Lower lobe of right lung (tissue), 2 donors: Measurements from ENCODE around the gene KLHL42. TPM values are rescaled to one million over a fixed set of nuclear protein-coding genes. Genes with fewer than 3 reads are reported as not detected.

Experiments
- ATAC-seq, 2 donors: fragments of 200-7000 bp; cut with Tn5 transposase; one replicate each; pipeline ENCODE4 v1.9.1; 2020 to 2022; ENCODE audit warnings: mild to moderate bottlenecking in 2 of 2, moderate library complexity in 2 of 2
- DNase-seq: peaks from one replicate; pipeline ENCODE4 v3.0.0-alpha.2; 2020
- H3K27ac ChIP-seq: fragments of 200-600 bp; one replicate; pipeline ENCODE4 v1.8.0; 2022
- H3K27me3 ChIP-seq: fragments of 200-600 bp; one replicate; pipeline ENCODE4 v1.8.0; 2022; ENCODE audit warnings: low read depth
- H3K36me3 ChIP-seq: fragments of 200-600 bp; one replicate; pipeline ENCODE4 v1.8.0; 2022; ENCODE audit warnings: mild to moderate bottlenecking
- H3K4me1 ChIP-seq: fragments of 200-600 bp; one replicate; pipeline ENCODE4 v1.8.0; 2022
- H3K4me3 ChIP-seq: fragments of 200-600 bp; one replicate; pipeline ENCODE4 v1.8.0; 2022; ENCODE audit warnings: mild to moderate bottlenecking
- H3K9me3 ChIP-seq: fragments of 200-600 bp; one replicate; pipeline ENCODE4 v1.8.0; 2022
- intact Hi-C: fragments of 100-400 bp; cut with DNase I; formaldehyde crosslinking; loops from one replicate; pipeline ENCODE4 v1.11.0; 2022
- total RNA-seq: library from RNA; stranded (reverse); fragmentation: NEBNext Ultra II Directional; extraction: Animal tissue kit (Norgen Biotek cat#: 25700); gene quantifications from one replicate; pipeline ENCODE4 v1.2.1, GENCODE V29; 2021
- TF ChIP-seq, protein P1 (sequence below): fragments of 200-600 bp; IDR thresholded peaks from one replicate; pipeline ENCODE4 v1.8.0; 2022; ENCODE audit warnings: antibody characterized with exemption, mild to moderate bottlenecking
- donor health status: DM: no; HTN: yes; CAD: no; lungs with severe emphysema.

KLHL42 gene
- total RNA-seq, 1 donor from 2014 or later = 19.1 TPM

DNA sequence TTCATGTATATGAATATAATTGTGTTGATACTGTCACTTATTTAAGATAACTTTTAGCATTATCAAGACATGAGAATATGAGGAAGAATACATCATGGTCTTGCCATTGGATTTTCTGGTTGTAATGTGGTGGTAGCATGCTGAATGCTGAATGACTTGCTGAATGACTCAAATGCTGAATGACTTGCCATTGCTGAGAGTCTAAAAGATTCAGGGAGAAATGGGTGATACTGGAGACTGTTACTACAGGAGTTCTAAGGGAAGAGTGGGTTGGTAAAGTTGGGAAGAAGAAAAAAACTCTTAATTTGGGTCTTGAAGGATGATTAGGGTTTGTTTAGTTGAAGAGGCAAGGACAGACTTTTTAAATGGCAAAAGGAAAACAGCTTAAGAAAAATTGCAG lies 72.1 kb downstream of the KLHL42 start:
- peaks cover 6% of the 10 kb centered on the region for H3K9me3 ChIP-seq
- intact Hi-C loops = no loop called here
- H3K27me3 ChIP-seq = no peaks in the 10 kb centered on the region
- no peaks in the 10 kb centered on the region for H3K4me1 ChIP-seq
- DNase-seq (no peak), ATAC-seq (no peak)
- no peak overlapping the region for H3K27ac ChIP-seq
- no peak overlapping the region for H3K4me3 ChIP-seq
- H3K36me3 ChIP-seq = no peaks in the 10 kb centered on the region
- TF ChIP-seq, protein P1, sequence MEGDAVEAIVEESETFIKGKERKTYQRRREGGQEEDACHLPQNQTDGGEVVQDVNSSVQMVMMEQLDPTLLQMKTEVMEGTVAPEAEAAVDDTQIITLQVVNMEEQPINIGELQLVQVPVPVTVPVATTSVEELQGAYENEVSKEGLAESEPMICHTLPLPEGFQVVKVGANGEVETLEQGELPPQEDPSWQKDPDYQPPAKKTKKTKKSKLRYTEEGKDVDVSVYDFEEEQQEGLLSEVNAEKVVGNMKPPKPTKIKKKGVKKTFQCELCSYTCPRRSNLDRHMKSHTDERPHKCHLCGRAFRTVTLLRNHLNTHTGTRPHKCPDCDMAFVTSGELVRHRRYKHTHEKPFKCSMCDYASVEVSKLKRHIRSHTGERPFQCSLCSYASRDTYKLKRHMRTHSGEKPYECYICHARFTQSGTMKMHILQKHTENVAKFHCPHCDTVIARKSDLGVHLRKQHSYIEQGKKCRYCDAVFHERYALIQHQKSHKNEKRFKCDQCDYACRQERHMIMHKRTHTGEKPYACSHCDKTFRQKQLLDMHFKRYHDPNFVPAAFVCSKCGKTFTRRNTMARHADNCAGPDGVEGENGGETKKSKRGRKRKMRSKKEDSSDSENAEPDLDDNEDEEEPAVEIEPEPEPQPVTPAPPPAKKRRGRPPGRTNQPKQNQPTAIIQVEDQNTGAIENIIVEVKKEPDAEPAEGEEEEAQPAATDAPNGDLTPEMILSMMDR = no peak

Other genes starting within 250 kb of the KLHL42 start
- gene REP15, start 83.8 kb upstream of the KLHL42 start, total RNA-seq = 5.1 TPM
- gene MRPS35, start 69.4 kb upstream of the KLHL42 start, total RNA-seq = 31.5 TPM
- gene MANSC4, start within 50 bp of the KLHL42 start, total RNA-seq = not detected
- 0.21 TPM for gene PTHLH, start 192.5 kb downstream of the KLHL42 start, total RNA-seq